KMS-11 (cell line): ENCODE data around the gene SDHB.

Source experiments
- H2AFZ ChIP-seq: fragments of 200-600 bp; sonication (generic); 2 replicates; pipeline ENCODE4 v1.6.1; 2016; ENCODE audit warnings: antibody characterized with exemption, mixed run types, low read depth
- H3K27ac ChIP-seq: fragments of 200-600 bp; sonication (generic); 2 replicates; pipeline ENCODE4 v1.6.1; 2016; ENCODE audit warnings: mild to moderate bottlenecking, mixed run types
- H3K27me3 ChIP-seq: fragments of 200-600 bp; sonication (generic); 2 replicates; pipeline ENCODE4 v1.6.1; 2017; ENCODE audit warnings: mild to moderate bottlenecking, low read depth, mixed run types, moderate library complexity; ENCODE audit not compliant: insufficient read depth
- H3K36me3 ChIP-seq: fragments of 200-600 bp; sonication (generic); 2 replicates; pipeline ENCODE4 v1.6.1; 2017; ENCODE audit warnings: mild to moderate bottlenecking, mixed run types; ENCODE audit not compliant: insufficient read depth
- H3K4me1 ChIP-seq: fragments of 200-600 bp; sonication (generic); 2 replicates; pipeline ENCODE4 v1.6.1; 2016; ENCODE audit warnings: mild to moderate bottlenecking, low read depth, mixed run types; ENCODE audit not compliant: poor library complexity, severe bottlenecking
- H3K4me2 ChIP-seq: fragments of 200-600 bp; sonication (generic); 2 replicates; pipeline ENCODE4 v1.7.0; 2016; ENCODE audit warnings: mild to moderate bottlenecking, mixed run types
- H3K4me3 ChIP-seq: fragments of 200-600 bp; sonication (generic); IDR thresholded peaks from 2 replicates; pipeline ENCODE4 v1.6.1; 2017; ENCODE audit warnings: low read depth, low read length, mixed read lengths; ENCODE audit not compliant: insufficient read depth
- H3K79me2 ChIP-seq: fragments of 200-600 bp; sonication (generic); 2 replicates; pipeline ENCODE4 v1.6.1; 2016; ENCODE audit warnings: low read depth, mixed run types; ENCODE audit not compliant: insufficient read depth
- H3K9ac ChIP-seq: fragments of 200-600 bp; sonication (generic); 2 replicates; pipeline ENCODE4 v1.6.1; 2016; ENCODE audit warnings: mild to moderate bottlenecking, mixed run types
- H4K20me1 ChIP-seq: fragments of 200-600 bp; sonication (generic); 2 replicates; pipeline ENCODE4 v1.6.1; 2016; ENCODE audit warnings: mild to moderate bottlenecking, mixed run types; ENCODE audit not compliant: insufficient read depth
- TF ChIP-seq, protein P1 (sequence below): fragments of 200-600 bp; sonication (generic); conservative IDR thresholded peaks from 2 replicates; pipeline ENCODE4 v1.6.1; 2017; ENCODE audit warnings: low read depth, mild to moderate bottlenecking, antibody characterized with exemption, low read length, moderate library complexity, mixed read lengths

The SDHB gene

DNA sequence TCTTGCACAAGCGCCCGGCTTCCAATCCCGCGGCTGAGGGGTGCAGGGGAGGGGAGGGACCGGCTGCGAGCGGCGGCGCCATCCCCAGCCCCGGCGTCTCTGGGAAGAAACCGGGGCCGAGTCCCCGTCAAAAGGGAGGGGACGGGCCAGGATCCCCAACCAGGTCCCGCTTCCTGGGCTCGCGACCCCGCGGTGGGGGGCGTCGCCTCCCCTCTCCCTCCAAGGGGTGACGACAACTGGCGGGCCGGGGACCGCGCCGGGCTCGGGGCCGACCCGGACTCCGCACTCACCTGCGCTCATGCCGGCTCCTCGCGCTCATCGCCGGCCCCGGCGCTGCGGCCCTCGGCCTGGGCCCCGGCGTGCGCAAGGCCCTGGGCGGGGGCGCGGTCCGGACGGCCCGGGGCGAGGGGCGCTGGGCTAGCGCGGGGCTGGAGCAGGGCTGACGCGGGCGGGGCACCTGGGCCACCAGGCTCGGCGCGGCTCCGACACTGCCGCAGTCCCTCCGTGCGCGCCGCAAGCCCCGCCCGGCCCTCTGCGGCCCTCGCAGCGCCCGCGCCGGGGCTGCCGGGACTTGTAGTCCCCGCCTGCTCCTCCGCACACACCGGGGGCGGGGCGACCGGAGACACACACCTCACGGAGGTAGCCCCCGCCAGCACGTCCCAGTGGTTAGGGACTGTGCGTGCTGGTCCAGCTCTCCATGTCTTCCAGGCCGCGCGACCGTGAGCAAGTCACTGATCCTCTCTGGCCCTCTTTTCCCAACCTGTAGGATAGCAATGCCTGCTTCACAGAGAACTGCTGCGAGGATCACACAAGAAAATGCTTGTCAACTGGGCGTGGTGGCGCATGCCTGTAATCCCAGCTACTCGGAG lies 42.2 kb downstream of the SDHB start, which contains the start of gene ATP13A2:
ATP13A2 (minus strand) TSS at position 490 of the 869 bp plus-strand sequence; CDS start at position 300, 190 bp downstream.
- TF ChIP-seq, protein P1, sequence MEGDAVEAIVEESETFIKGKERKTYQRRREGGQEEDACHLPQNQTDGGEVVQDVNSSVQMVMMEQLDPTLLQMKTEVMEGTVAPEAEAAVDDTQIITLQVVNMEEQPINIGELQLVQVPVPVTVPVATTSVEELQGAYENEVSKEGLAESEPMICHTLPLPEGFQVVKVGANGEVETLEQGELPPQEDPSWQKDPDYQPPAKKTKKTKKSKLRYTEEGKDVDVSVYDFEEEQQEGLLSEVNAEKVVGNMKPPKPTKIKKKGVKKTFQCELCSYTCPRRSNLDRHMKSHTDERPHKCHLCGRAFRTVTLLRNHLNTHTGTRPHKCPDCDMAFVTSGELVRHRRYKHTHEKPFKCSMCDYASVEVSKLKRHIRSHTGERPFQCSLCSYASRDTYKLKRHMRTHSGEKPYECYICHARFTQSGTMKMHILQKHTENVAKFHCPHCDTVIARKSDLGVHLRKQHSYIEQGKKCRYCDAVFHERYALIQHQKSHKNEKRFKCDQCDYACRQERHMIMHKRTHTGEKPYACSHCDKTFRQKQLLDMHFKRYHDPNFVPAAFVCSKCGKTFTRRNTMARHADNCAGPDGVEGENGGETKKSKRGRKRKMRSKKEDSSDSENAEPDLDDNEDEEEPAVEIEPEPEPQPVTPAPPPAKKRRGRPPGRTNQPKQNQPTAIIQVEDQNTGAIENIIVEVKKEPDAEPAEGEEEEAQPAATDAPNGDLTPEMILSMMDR, result no peak
- Histone ChIP-seq H3K4me3 (no peak within 1 kb of the TSS), H3K79me2 (no peaks in the 10 kb centered on the region), H4K20me1 (no peaks in the 10 kb centered on the region), H3K27me3 (peaks cover 7% of the 10 kb centered on the region; the same call in 1 of the 2 replicates), H3K36me3 (no peaks in the 10 kb centered on the region), H3K9ac (peak within 1 kb of the TSS; percentile 12; the same call in 1 of the 2 replicates), H3K4me1 (peaks cover 56% of the 10 kb centered on the region), H3K27ac (no peak within 1 kb of the TSS), H3K4me2 (peak within 1 kb of the TSS; percentile 87), H2AFZ (peak within 1 kb of the TSS; percentile 67)

DNA sequence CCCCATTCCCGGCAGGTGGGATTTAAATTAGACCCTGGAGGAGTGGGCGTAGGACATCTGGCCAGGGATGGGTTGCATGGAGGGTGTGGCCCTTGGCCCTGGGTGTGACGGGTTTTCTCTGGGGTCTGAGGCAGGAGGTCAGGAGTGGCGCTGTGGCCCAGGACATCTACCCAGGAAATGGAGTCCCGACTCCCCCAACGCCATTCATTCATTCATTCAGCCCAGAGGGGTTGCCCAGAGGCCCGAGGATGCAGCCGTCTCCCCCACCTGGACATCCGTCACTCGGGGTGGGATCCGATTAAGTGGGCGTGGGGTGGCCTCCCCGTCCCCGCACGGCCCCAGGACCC lies 42.8 kb downstream of the SDHB start:
- Histone ChIP-seq H3K4me3 (no peak overlapping the region), H3K36me3 (no peaks in the 10 kb centered on the region), H2AFZ (peak overlapping the region; percentile 61), H3K4me1 (peaks cover 56% of the 10 kb centered on the region), H3K9ac (peak overlapping the region; percentile 12; the same call in 1 of the 2 replicates), H3K27me3 (peaks cover 7% of the 10 kb centered on the region; the same call in 1 of the 2 replicates), H4K20me1 (no peaks in the 10 kb centered on the region), H3K27ac (no peak overlapping the region), H3K4me2 (peak overlapping the region; percentile 76), H3K79me2 (no peaks in the 10 kb centered on the region)
- TF ChIP-seq, protein P1, result no peak

DNA sequence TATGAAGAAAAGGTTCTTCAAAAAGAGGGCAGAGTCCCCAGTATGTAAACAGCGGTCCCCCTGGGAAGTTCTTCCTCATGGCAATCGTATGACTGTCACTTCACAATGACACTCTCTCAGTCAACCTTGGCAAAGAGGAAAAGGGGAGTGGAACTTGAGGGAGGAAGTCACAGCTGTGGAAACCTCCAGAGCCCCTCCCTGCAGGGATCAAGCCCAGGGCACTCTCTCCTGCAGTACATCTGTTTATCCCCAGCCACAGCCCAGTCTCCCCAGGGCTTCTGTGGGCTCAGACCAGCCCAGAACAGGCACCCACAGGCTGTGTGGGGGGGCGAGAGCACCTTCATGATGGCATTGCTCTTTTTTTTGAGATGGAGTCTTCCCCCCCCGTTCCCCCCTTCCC lies 44.1 kb downstream of the SDHB start:
- H3K36me3 ChIP-seq, result no peaks in the 10 kb centered on the region
- peak overlapping the region; percentile 76; the same call in 1 of the 2 replicates for H3K4me2 ChIP-seq
- no peak overlapping the region for H3K9ac ChIP-seq
- H3K27me3 ChIP-seq, result peaks cover 7% of the 10 kb centered on the region; the same call in 1 of the 2 replicates
- no peak overlapping the region for H3K4me3 ChIP-seq
- TF ChIP-seq, protein P1, result no peak
- H4K20me1 ChIP-seq, result no peaks in the 10 kb centered on the region
- peaks cover 51% of the 10 kb centered on the region for H3K4me1 ChIP-seq
- no peak overlapping the region for H2AFZ ChIP-seq
- H3K27ac ChIP-seq, result no peak overlapping the region
- H3K79me2 ChIP-seq, result no peaks in the 10 kb centered on the region

DNA sequence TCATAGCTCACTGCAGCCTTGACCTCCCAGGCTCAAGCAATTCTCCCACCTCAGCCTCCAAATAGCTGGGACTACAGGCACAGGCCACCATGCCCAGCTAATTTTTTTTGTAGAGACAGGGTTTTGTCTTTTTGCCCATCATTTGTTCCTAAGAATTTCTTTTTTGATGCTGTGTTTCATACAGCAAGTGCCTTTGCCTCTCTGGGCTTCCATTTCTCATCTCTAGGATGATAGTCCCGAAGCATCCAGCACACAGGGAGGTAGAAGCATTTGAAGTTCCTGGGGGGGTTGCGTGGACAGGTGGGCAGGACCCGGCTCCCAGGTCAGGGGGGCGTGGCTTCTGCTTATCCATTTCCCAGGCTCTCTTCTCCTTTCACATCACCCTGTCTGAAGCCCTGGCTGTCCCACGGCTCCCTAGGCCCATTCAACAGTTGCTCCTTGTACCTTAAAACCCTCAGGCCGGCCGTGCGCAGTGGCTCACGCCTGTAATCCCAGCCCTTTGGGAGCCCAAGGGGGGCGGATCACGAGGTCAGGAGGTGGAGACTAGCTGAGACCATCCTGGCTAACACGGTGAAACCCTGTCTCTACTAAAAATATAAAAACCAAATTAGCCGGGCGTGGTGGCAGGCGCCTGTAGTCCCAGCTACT lies 45.5 kb downstream of the SDHB start:
- no peaks in the 10 kb centered on the region for H4K20me1 ChIP-seq
- H3K27me3 ChIP-seq, result peaks cover 7% of the 10 kb centered on the region; the same call in 1 of the 2 replicates
- H3K27ac ChIP-seq, result no peak overlapping the region

More for the DNA sequence above, 45.5 kb downstream of the SDHB start:
- Histone ChIP-seq H3K36me3 (no peaks in the 10 kb centered on the region), H3K4me3 (no peak overlapping the region), H3K9ac (no peak overlapping the region), H3K4me2 (no peak overlapping the region), H3K4me1 (peaks cover 37% of the 10 kb centered on the region), H3K79me2 (no peaks in the 10 kb centered on the region), H2AFZ (no peak overlapping the region)
- TF ChIP-seq, protein P1, result no peak
